K562 (cell line): ENCODE measurements around the gene CCDC9.

Experiments
- BCOR ChIP-seq: fragments of 450-650 bp; IDR thresholded peaks from 2 replicates; pipeline ENCODE4 v1.6.1; 2016
- EHMT2 ChIP-seq: fragments of 450-650 bp; IDR thresholded peaks from 2 replicates; pipeline ENCODE4 v1.6.1; 2018; ENCODE audit warnings: antibody characterized with exemption
- KLF10 ChIP-seq: fragments of 250-450 bp; sonication (Bioruptor Pico); IDR thresholded peaks from 2 replicates; pipeline ENCODE4 v1.6.1; 2021; ENCODE audit warnings: matching md5 sums
- RB1 ChIP-seq: fragments of 450-650 bp; IDR thresholded peaks from 2 replicates; pipeline ENCODE4 v1.6.1; 2017; ENCODE audit warnings: low read depth, mild to moderate bottlenecking
- SMARCC2 ChIP-seq: fragments of 450-650 bp; IDR thresholded peaks from 2 replicates; pipeline ENCODE4 v1.6.1; 2017; ENCODE audit warnings: antibody characterized with exemption, moderate library complexity, mild to moderate bottlenecking, low read depth
- TAL1 ChIP-seq: fragments of 450-650 bp; IDR thresholded peaks from 2 replicates; pipeline ENCODE4 v1.6.1; 2016; ENCODE audit warnings: mild to moderate bottlenecking
- TRIM24 ChIP-seq, 2 experiments: fragments of 450-650 bp; IDR thresholded peaks; 2 replicates each; pipeline ENCODE4 v1.6.1; 2016
- ZNF445 ChIP-seq: fragments of 250-450 bp; sonication (Bioruptor Pico); IDR thresholded peaks from 2 replicates; pipeline ENCODE4 v1.4.0; 2020; ENCODE audit warnings: low read depth, mild to moderate bottlenecking, moderate library complexity
- TF ChIP-seq, protein P1 (sequence below): IDR thresholded peaks from 2 replicates; pipeline ENCODE4 v1.6.1; 2016; ENCODE audit warnings: missing genetic modification characterization, missing compliant biosample characterization
- TF ChIP-seq, protein P2 (sequence below), 3 experiments: IDR thresholded peaks in 2 of 3; conservative IDR thresholded peaks in 1 of 3; 2 replicates each; pipeline ENCODE4 v1.5.1; 2011 to 2012; ENCODE audit warnings: low read length in 3 of 3, mild to moderate bottlenecking in 3 of 3, control low read depth in 2 of 3, improper control_type of control experiment in 1 of 3, inconsistent platforms in 1 of 3, low read depth in 1 of 3, mixed read lengths in 1 of 3, moderate library complexity in 1 of 3; ENCODE audit not compliant: insufficient read depth in 2 of 3
- TF ChIP-seq, protein P3 (sequence below): sonication (generic); formaldehyde crosslinking; IDR thresholded peaks from 2 replicates; pipeline ENCODE4 v1.8.0; 2023; ENCODE audit warnings: mild to moderate bottlenecking, missing genetic modification reagents
- TF ChIP-seq, protein P4 (sequence below): fragments of 250-450 bp; sonication (Bioruptor Pico); IDR thresholded peaks from 2 replicates; pipeline ENCODE4 v1.5.0; 2020; ENCODE audit warnings: mild to moderate bottlenecking
- TF ChIP-seq, protein P5 (sequence below): sonication (generic); formaldehyde crosslinking; IDR thresholded peaks from 2 replicates; pipeline ENCODE4 v1.8.0; 2022; ENCODE audit warnings: mild to moderate bottlenecking, missing genetic modification reagents
- TF ChIP-seq, protein P6 (sequence below): fragments of 250-450 bp; sonication (Bioruptor Pico); IDR thresholded peaks from 2 replicates; pipeline ENCODE4 v1.5.1; 2021; ENCODE audit warnings: mild to moderate bottlenecking

DNA sequence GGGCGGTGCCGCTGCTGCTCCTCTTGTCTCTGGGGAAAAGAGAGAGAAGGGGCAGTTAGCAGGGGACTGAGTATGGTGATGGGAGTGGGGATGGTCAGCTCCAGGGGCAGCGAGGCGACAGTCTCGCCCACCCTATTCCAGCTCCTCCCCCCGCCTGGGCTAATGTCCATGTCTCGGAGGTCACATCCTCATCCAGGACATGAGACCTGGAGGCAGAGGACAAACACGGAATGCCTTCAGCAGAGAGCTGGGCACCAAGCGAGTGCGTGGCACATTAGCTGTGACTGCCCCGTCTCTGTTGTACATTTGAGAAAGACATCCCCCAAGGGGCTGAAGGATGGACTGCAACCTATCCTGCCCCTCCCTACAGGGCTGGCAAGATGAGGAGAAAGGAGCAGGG, 34.4 kb upstream of the CCDC9 start:
- TF ChIP-seq, protein P1, sequence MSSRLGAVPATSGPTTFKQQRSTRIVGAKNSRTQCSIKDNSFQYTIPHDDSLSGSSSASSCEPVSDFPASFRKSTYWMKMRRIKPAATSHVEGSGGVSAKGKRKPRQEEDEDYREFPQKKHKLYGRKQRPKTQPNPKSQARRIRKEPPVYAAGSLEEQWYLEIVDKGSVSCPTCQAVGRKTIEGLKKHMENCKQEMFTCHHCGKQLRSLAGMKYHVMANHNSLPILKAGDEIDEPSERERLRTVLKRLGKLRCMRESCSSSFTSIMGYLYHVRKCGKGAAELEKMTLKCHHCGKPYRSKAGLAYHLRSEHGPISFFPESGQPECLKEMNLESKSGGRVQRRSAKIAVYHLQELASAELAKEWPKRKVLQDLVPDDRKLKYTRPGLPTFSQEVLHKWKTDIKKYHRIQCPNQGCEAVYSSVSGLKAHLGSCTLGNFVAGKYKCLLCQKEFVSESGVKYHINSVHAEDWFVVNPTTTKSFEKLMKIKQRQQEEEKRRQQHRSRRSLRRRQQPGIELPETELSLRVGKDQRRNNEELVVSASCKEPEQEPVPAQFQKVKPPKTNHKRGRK (tag), result no peak
- TF ChIP-seq TRIM24 (IDR thresholded peaks at IDR 0.05), result no peak
- TF ChIP-seq BCOR, result no peak
- TF ChIP-seq, protein P2, sequence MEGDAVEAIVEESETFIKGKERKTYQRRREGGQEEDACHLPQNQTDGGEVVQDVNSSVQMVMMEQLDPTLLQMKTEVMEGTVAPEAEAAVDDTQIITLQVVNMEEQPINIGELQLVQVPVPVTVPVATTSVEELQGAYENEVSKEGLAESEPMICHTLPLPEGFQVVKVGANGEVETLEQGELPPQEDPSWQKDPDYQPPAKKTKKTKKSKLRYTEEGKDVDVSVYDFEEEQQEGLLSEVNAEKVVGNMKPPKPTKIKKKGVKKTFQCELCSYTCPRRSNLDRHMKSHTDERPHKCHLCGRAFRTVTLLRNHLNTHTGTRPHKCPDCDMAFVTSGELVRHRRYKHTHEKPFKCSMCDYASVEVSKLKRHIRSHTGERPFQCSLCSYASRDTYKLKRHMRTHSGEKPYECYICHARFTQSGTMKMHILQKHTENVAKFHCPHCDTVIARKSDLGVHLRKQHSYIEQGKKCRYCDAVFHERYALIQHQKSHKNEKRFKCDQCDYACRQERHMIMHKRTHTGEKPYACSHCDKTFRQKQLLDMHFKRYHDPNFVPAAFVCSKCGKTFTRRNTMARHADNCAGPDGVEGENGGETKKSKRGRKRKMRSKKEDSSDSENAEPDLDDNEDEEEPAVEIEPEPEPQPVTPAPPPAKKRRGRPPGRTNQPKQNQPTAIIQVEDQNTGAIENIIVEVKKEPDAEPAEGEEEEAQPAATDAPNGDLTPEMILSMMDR (IDR thresholded peaks at IDR 0.05 in 2 of 3, conservative IDR thresholded peaks at IDR 0.05 in 1 of 3; ENCODE audit: insufficient read depth in 2 of 3, low read depth in 1 of 3, low read length in 3 of 3), result no peak
- TF ChIP-seq, protein P3, sequence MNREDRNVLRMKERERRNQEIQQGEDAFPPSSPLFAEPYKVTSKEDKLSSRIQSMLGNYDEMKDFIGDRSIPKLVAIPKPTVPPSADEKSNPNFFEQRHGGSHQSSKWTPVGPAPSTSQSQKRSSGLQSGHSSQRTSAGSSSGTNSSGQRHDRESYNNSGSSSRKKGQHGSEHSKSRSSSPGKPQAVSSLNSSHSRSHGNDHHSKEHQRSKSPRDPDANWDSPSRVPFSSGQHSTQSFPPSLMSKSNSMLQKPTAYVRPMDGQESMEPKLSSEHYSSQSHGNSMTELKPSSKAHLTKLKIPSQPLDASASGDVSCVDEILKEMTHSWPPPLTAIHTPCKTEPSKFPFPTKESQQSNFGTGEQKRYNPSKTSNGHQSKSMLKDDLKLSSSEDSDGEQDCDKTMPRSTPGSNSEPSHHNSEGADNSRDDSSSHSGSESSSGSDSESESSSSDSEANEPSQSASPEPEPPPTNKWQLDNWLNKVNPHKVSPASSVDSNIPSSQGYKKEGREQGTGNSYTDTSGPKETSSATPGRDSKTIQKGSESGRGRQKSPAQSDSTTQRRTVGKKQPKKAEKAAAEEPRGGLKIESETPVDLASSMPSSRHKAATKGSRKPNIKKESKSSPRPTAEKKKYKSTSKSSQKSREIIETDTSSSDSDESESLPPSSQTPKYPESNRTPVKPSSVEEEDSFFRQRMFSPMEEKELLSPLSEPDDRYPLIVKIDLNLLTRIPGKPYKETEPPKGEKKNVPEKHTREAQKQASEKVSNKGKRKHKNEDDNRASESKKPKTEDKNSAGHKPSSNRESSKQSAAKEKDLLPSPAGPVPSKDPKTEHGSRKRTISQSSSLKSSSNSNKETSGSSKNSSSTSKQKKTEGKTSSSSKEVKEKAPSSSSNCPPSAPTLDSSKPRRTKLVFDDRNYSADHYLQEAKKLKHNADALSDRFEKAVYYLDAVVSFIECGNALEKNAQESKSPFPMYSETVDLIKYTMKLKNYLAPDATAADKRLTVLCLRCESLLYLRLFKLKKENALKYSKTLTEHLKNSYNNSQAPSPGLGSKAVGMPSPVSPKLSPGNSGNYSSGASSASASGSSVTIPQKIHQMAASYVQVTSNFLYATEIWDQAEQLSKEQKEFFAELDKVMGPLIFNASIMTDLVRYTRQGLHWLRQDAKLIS (CRISPR knock-in tag), result no peak
- TF ChIP-seq ZNF445 (CRISPR knock-in tag), result no peak
- TF ChIP-seq, protein P4, sequence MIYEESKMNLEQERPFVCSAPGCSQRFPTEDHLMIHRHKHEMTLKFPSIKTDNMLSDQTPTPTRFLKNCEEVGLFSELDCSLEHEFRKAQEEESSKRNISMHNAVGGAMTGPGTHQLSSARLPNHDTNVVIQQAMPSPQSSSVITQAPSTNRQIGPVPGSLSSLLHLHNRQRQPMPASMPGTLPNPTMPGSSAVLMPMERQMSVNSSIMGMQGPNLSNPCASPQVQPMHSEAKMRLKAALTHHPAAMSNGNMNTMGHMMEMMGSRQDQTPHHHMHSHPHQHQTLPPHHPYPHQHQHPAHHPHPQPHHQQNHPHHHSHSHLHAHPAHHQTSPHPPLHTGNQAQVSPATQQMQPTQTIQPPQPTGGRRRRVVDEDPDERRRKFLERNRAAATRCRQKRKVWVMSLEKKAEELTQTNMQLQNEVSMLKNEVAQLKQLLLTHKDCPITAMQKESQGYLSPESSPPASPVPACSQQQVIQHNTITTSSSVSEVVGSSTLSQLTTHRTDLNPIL (CRISPR knock-in tag), result no peak
- TF ChIP-seq EHMT2, result no peak
- no peak for TF ChIP-seq KLF10
- TF ChIP-seq, protein P5, sequence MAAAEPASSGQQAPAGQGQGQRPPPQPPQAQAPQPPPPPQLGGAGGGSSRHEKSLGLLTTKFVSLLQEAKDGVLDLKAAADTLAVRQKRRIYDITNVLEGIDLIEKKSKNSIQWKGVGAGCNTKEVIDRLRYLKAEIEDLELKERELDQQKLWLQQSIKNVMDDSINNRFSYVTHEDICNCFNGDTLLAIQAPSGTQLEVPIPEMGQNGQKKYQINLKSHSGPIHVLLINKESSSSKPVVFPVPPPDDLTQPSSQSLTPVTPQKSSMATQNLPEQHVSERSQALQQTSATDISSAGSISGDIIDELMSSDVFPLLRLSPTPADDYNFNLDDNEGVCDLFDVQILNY (CRISPR knock-in tag), result no peak
- TF ChIP-seq SMARCC2, result no peak
- TF ChIP-seq, protein P6, sequence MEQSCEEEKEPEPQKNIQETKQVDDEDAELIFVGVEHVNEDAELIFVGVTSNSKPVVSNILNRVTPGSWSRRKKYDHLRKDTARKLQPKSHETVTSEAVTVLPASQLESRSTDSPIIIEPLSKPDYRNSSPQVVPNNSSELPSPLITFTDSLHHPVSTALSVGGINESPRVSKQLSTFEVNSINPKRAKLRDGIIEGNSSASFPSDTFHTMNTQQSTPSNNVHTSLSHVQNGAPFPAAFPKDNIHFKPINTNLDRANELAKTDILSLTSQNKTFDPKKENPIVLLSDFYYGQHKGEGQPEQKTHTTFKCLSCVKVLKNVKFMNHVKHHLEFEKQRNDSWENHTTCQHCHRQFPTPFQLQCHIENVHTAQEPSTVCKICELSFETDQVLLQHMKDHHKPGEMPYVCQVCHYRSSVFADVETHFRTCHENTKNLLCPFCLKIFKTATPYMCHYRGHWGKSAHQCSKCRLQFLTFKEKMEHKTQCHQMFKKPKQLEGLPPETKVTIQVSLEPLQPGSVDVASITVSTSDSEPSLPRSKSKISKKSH, result no peak
- TF ChIP-seq TAL1, result no peak
- no peak for TF ChIP-seq RB1
